GM18511 (cell line): ENCODE data around the gene ARHGAP22.

ENCODE experiments used
- ATAC-seq: cut with Tn5 transposase; IDR thresholded peaks from one replicate; pipeline ENCODE4 v1.9.1; 2021; ENCODE audit warnings: mild to moderate bottlenecking, moderate library complexity; ENCODE audit not compliant: unreplicated experiment

Gene ARHGAP22

GRCh38 chr10:48501787-48502771, 102.8 kb downstream of the ARHGAP22 start:
- no peak for ATAC-seq

- ATAC-seq = no peak
These were observed 103.6 kb downstream of the ARHGAP22 start for GRCh38 chr10:48501226-48501625.

GRCh38 chr10:48500771-48501170, 104.1 kb downstream of the ARHGAP22 start:
- no peak for ATAC-seq

- no peak for ATAC-seq
These were observed 105.8 kb downstream of the ARHGAP22 start for GRCh38 chr10:48498940-48499510.

- no peak for ATAC-seq
These were observed 106.8 kb downstream of the ARHGAP22 start for GRCh38 chr10:48497780-48498770.

GRCh38 chr10:48496831-48497779, 107.8 kb downstream of the ARHGAP22 start:
- no peak for ATAC-seq

GRCh38 chr10:48496105-48496830, 108.6 kb downstream of the ARHGAP22 start:
- ATAC-seq = no peak

GRCh38 chr10:48495282-48496045, 109.4 kb downstream of the ARHGAP22 start:
- no peak for ATAC-seq

- ATAC-seq = no peak
These were observed 110.3 kb downstream of the ARHGAP22 start for GRCh38 chr10:48494611-48495010.

GRCh38 chr10:48494073-48494472, 110.8 kb downstream of the ARHGAP22 start:
- no peak for ATAC-seq

GRCh38 chr10:48493083-48493871, 111.6 kb downstream of the ARHGAP22 start:
- no peak for ATAC-seq

- no peak for ATAC-seq
These were observed 112.7 kb downstream of the ARHGAP22 start for GRCh38 chr10:48492201-48492600.

- ATAC-seq = no peak
These were observed 113.3 kb downstream of the ARHGAP22 start for GRCh38 chr10:48491392-48492139.

- no peak for ATAC-seq
These were observed 113.9 kb downstream of the ARHGAP22 start for GRCh38 chr10:48490946-48491345.

GRCh38 chr10:48490571-48490940, 114.3 kb downstream of the ARHGAP22 start:
- ATAC-seq = no peak

GRCh38 chr10:48489099-48489498, 115.8 kb downstream of the ARHGAP22 start:
- ATAC-seq = no peak

GRCh38 chr10:48487244-48487643, 117.6 kb downstream of the ARHGAP22 start:
- ATAC-seq = no peak
